SK-N-SH (cell line): ENCODE data around the gene C19orf33. TPM values are rescaled to one million over a fixed set of nuclear protein-coding genes. Genes with fewer than 3 reads are reported as not detected.

Source experiments
- CTCF ChIA-PET: fragments of 300-600, 350-600 bp; formaldehyde crosslinking; extraction: SDS; loops from one replicate; lab custom pipeline; 2021; lab: Yijun Ruan, JAX
- POLR2A ChIA-PET: fragments of 350-600 bp; sonication (Branson Sonifier 250); formaldehyde crosslinking; extraction: SDS; loops from one replicate; lab custom pipeline; 2020; ENCODE audit warnings: antibody characterized with exemption, inconsistent platforms; lab: Yijun Ruan, JAX
- DNase-seq: peaks from one replicate; pipeline ENCODE4 v3.0.0; 2012
- H2AFZ ChIP-seq: fragments of 200-600 bp; sonication (generic); 2 replicates; pipeline ENCODE4 v1.8.1; 2016; ENCODE audit warnings: antibody characterized with exemption, mild to moderate bottlenecking, low read depth
- H3F3A ChIP-seq: fragments of 200-600 bp; sonication (generic); replicated peaks from 2 replicates; pipeline ENCODE3; 2016; ENCODE audit warnings: antibody characterized with exemption, mild to moderate bottlenecking; ENCODE audit not compliant: insufficient read depth
- H3K27ac ChIP-seq, 2 experiments: fragments of 200-500 bp in 1 of 2; fragments of 200-600 bp in 1 of 2; sonication (Bioruptor generic) in 1 of 2; sonication (generic), shearing (Covaris generic) in 1 of 2; 2 replicates each; pipeline versions ENCODE4 v1.5.1 to v1.6.1; 2014 to 2016; ENCODE audit warnings: low read depth in 2 of 2, inconsistent platforms in 1 of 2, low read length in 1 of 2, mild to moderate bottlenecking in 1 of 2, mixed read lengths in 1 of 2
- H3K27me3 ChIP-seq: fragments of 200-600 bp; sonication (generic), shearing (Covaris generic); 2 replicates; pipeline ENCODE4 v1.6.1; 2016; ENCODE audit warnings: mixed run types; ENCODE audit not compliant: insufficient read depth
- H3K36me3 ChIP-seq, 2 experiments: fragments of 200-500 bp in 1 of 2; fragments of 200-600 bp in 1 of 2; sonication (Bioruptor generic) in 1 of 2; sonication (generic) in 1 of 2; replicated peaks in 1 of 2; 2 replicates each; pipeline versions ENCODE3 to v1.5.1; 2014 to 2016; ENCODE audit warnings: low read length in 1 of 2, mild to moderate bottlenecking in 1 of 2; ENCODE audit not compliant: insufficient read depth in 2 of 2, control insufficient read depth in 1 of 2
- H3K4me1 ChIP-seq, 2 experiments: fragments of 200-500 bp in 1 of 2; fragments of 200-600 bp in 1 of 2; sonication (Bioruptor generic) in 1 of 2; sonication (generic), shearing (Covaris generic) in 1 of 2; 2 replicates each; pipeline versions ENCODE4 v1.5.1 to v1.6.1; 2014 to 2016; ENCODE audit warnings: low read depth in 1 of 2, low read length in 1 of 2, mixed run types in 1 of 2; ENCODE audit not compliant: insufficient read depth in 2 of 2, control insufficient read depth in 1 of 2
- H3K4me2 ChIP-seq: fragments of 200-600 bp; sonication (generic), shearing (Covaris generic); 2 replicates; pipeline ENCODE4 v1.6.1; 2017; ENCODE audit warnings: mixed run types
- H3K4me3 ChIP-seq, 2 experiments: fragments of 200-500 bp in 1 of 2; fragments of 200-600 bp in 1 of 2; sonication (Bioruptor generic) in 1 of 2; sonication (generic), shearing (Covaris generic) in 1 of 2; 2 replicates each; pipeline versions ENCODE4 v1.5.1 to v1.8.1; 2014 to 2016; ENCODE audit warnings: low read depth in 2 of 2, inconsistent platforms in 1 of 2, low read length in 1 of 2, mild to moderate bottlenecking in 1 of 2, mixed read lengths in 1 of 2, moderate library complexity in 1 of 2
- H3K79me2 ChIP-seq: fragments of 200-600 bp; sonication (generic); 2 replicates; pipeline ENCODE4 v1.8.1; 2017; ENCODE audit warnings: mild to moderate bottlenecking; ENCODE audit not compliant: insufficient read depth
- H3K9ac ChIP-seq: fragments of 200-600 bp; sonication (generic); 2 replicates; pipeline ENCODE4 v1.6.1; 2017; ENCODE audit warnings: mixed run types
- H3K9me2 ChIP-seq: fragments of 200-600 bp; sonication (generic); 2 replicates; pipeline ENCODE4 v1.6.1; 2017; ENCODE audit warnings: mixed run types
- H3K9me3 ChIP-seq: fragments of 200-600 bp; sonication (generic); 2 replicates; pipeline ENCODE4 v1.6.1; 2017; ENCODE audit warnings: mixed run types, mild to moderate bottlenecking, moderate library complexity
- H4K20me1 ChIP-seq: fragments of 200-600 bp; sonication (generic); 2 replicates; pipeline ENCODE4 v1.6.1; 2017; ENCODE audit warnings: mild to moderate bottlenecking, mixed run types; ENCODE audit not compliant: insufficient read depth
- ELF1 ChIP-seq: IDR thresholded peaks from 2 replicates; pipeline ENCODE4 v1.4.0; 2012
- GATA2 ChIP-seq: sonication (generic); formaldehyde crosslinking; IDR thresholded peaks from 2 replicates; pipeline ENCODE4 v1.5.0; 2020; ENCODE audit warnings: mild to moderate bottlenecking, missing genetic modification reagents
- POLR2AphosphoS5 ChIP-seq: IDR thresholded peaks from 2 replicates; pipeline ENCODE4 v1.6.1; 2012; ENCODE audit warnings: low read depth, low read length
- RAD21 ChIP-seq: IDR thresholded peaks from 2 replicates; pipeline ENCODE4 v1.6.1; 2012; ENCODE audit warnings: mild to moderate bottlenecking, low read length
- RCOR1 ChIP-seq: fragments of 150-350 bp; IDR thresholded peaks from 2 replicates; pipeline ENCODE4 v1.6.1; 2017; ENCODE audit warnings: antibody characterized with exemption, low read length
- REST ChIP-seq: IDR thresholded peaks from 2 replicates; pipeline ENCODE4 v1.6.1; 2012; ENCODE audit warnings: mild to moderate bottlenecking, low read depth, low read length, moderate library complexity
- RFX5 ChIP-seq: IDR thresholded peaks from 2 replicates; pipeline ENCODE4 v1.6.1; 2012; ENCODE audit warnings: mild to moderate bottlenecking, improper control_type of control experiment, low read length
- RXRA ChIP-seq: IDR thresholded peaks from 2 replicates; pipeline ENCODE4 v1.4.0; 2012; ENCODE audit warnings: low read depth, mild to moderate bottlenecking, borderline replicate concordance
- SMC3 ChIP-seq: IDR thresholded peaks from 2 replicates; pipeline ENCODE4 v1.6.1; 2012; ENCODE audit warnings: low read depth, low read length, improper control_type of control experiment
- TEAD4 ChIP-seq: IDR thresholded peaks from 2 replicates; pipeline ENCODE4 v1.4.0; 2012; ENCODE audit warnings: mild to moderate bottlenecking, borderline replicate concordance; ENCODE audit not compliant: insufficient read depth
- USF2 ChIP-seq: fragments of 150-350 bp; IDR thresholded peaks from 2 replicates; pipeline ENCODE4 v1.6.1; 2017; ENCODE audit warnings: antibody characterized with exemption, low read length, low read depth, borderline replicate concordance
- YY1 ChIP-seq: IDR thresholded peaks from 2 replicates; pipeline ENCODE4 v1.4.0; 2012; ENCODE audit warnings: low read depth, mild to moderate bottlenecking
- WGBS: methylation state at CpG from one replicate; pipeline ENCODE4 v1.1.6; 2017; ENCODE audit warnings: low lambda C conversion rate; 5-methylcytosine and 5-hydroxymethylcytosine counted together
- polyA plus RNA-seq, 3 experiments: library from polyadenylated mRNA; depleted of rRNA; stranded (reverse); fragments of >200 nt; gene quantifications; 2 replicates each; pipeline ENCODE4 v1.2.3, GENCODE V29; 2012
- small RNA-seq, 7 experiments: library from RNA; depleted of rRNA; stranded (forward); fragments of <200 nt; gene quantifications; one replicate each; pipeline ENCODE3, GENCODE V24; 2012
- TF ChIP-seq, protein P1 (sequence below): IDR thresholded peaks from 2 replicates; pipeline ENCODE4; 2012

C19orf33 gene
- polyA plus RNA-seq, 1 of the 3 experiments (the other 2 are of a cell fraction) = not detected

- Histone ChIP-seq H2AFZ (no peak overlapping the region), H3K4me1 (no peaks in the 10 kb centered on the region; a peak in 1 of 4 replicates), H3K9ac (no peak overlapping the region), H3K36me3 (no peaks in the 10 kb centered on the region), H3K27me3 (peaks cover 5% of the 10 kb centered on the region; the same call in 1 of the 2 replicates), H3K79me2 (no peaks in the 10 kb centered on the region), H3K9me2 (no peaks in the 10 kb centered on the region), H3K9me3 (no peaks in the 10 kb centered on the region), H4K20me1 (no peaks in the 10 kb centered on the region), H3K4me3 (no peak overlapping the region), H3K27ac (no peak overlapping the region), H3K4me2 (no peak overlapping the region), H3F3A (no peaks in the 10 kb centered on the region)
- 64% methylated on average over 8 of the region's 8 CpGs for WGBS
- no peak for DNase-seq
- ChIA-PET CTCF (interaction anchor here (0.6 to 2.4 kb wide), 3 partner anchors 17 to 1753 kb away, joined by 3 to 10 read pairs (median 3); partner anchors contain the start of genes CATSPERG and PSMD8), POLR2A (no interaction called here)
- TF ChIP-seq POLR2AphosphoS5 (no peak), RAD21 (no peak), YY1 (no peak), ELF1 (no peak), RCOR1 (no peak), REST (no peak), GATA2 (CRISPR knock-in tag) (no peak), TEAD4 (no peak), SMC3 (no peak), RXRA (no peak), USF2 (no peak), RFX5 (no peak)
- TF ChIP-seq, protein P1, sequence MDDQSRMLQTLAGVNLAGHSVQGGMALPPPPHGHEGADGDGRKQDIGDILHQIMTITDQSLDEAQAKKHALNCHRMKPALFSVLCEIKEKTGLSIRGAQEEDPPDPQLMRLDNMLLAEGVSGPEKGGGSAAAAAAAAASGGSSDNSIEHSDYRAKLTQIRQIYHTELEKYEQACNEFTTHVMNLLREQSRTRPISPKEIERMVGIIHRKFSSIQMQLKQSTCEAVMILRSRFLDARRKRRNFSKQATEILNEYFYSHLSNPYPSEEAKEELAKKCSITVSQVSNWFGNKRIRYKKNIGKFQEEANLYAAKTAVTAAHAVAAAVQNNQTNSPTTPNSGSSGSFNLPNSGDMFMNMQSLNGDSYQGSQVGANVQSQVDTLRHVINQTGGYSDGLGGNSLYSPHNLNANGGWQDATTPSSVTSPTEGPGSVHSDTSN = no peak
- TF ChIP-seq, all 33 proteins: peak for 0
Measured at GRCh38 chr19:38352611-38353010, 48.6 kb downstream of the C19orf33 start.

Small RNA genes within 50 kb of the gene (small RNA-seq; reads per million reads assigned to genes)
- gene RF00019 = 0 reads per million in 7 experiments

Other genes starting within 250 kb of the C19orf33 start
- 4.3 and 4.8 TPM in 2 replicates for gene DPF1, start 80.0 kb upstream of the C19orf33 start, polyA plus RNA-seq (2012; rRNA removed)
- 1.1 and 1.6 TPM in 2 replicates for gene PPP1R14A, start 47.9 kb upstream of the C19orf33 start, polyA plus RNA-seq (2012; rRNA removed)
- gene SPINT2, start 39.7 kb upstream of the C19orf33 start, polyA plus RNA-seq (2012; rRNA removed) = 1.0 TPM in 2 replicates
- 121 and 128 TPM in 2 replicates for gene YIF1B, start 11.7 kb downstream of the C19orf33 start, polyA plus RNA-seq (2012; rRNA removed)
- gene KCNK6, start 15.6 kb downstream of the C19orf33 start, polyA plus RNA-seq (2012; rRNA removed) = 0.26 and 0.29 TPM in 2 replicates
- gene CATSPERG, start 31.6 kb downstream of the C19orf33 start, polyA plus RNA-seq (2012; rRNA removed) = 2.0 and 2.1 TPM in 2 replicates
- 400 and 453 TPM in 2 replicates for gene PSMD8, start 70.3 kb downstream of the C19orf33 start, polyA plus RNA-seq (2012; rRNA removed)
- gene GGN, start 83.8 kb downstream of the C19orf33 start, polyA plus RNA-seq (2012; rRNA removed) = 0.48 and 0.52 TPM in 2 replicates
- 10.5 and 11.1 TPM in 2 replicates for gene SPRED3, start 84.4 kb downstream of the C19orf33 start, polyA plus RNA-seq (2012; rRNA removed)
- gene FAM98C, start 98.8 kb downstream of the C19orf33 start, polyA plus RNA-seq (2012; rRNA removed) = 24.9 and 26.7 TPM in 2 replicates
- not detected in 2 replicates for gene RASGRP4, start 122.0 kb downstream of the C19orf33 start, polyA plus RNA-seq (2012; rRNA removed)
- gene RYR1, start 129.4 kb downstream of the C19orf33 start, polyA plus RNA-seq (2012; rRNA removed) = under 0.01 TPM in 2 replicates